Type B pancreatic cell (in vitro differentiated cells): Measurements from ENCODE around the gene PRKACB. TPM values are rescaled to one million over a fixed set of nuclear protein-coding genes. Genes with fewer than 3 reads are reported as not detected.

ENCODE experiments used
- DNase-seq: peaks from one replicate; pipeline ENCODE4 v3.0.0; 2021; ENCODE audit warnings: mixed read lengths; ENCODE audit not compliant: unreplicated experiment; ENCODE audit errors: extremely low spot score
- H3K27ac Mint-ChIP-seq: 2 replicates; pipeline ENCODE4 v1.8.0; 2021; ENCODE audit warnings: mild to moderate bottlenecking, mixed read lengths
- H3K27me3 Mint-ChIP-seq: 2 replicates; pipeline ENCODE4 v1.8.0; 2021; ENCODE audit warnings: mixed read lengths
- H3K36me3 Mint-ChIP-seq: 2 replicates; pipeline ENCODE4 v1.8.0; 2021; ENCODE audit warnings: mixed read lengths
- H3K4me1 Mint-ChIP-seq: one replicate; pipeline ENCODE4 v1.8.0; 2021; ENCODE audit warnings: mixed read lengths; ENCODE audit not compliant: unreplicated experiment
- H3K4me3 Mint-ChIP-seq: 2 replicates; pipeline ENCODE4 v1.8.0; 2021; ENCODE audit warnings: mild to moderate bottlenecking, mixed read lengths
- H3K9me3 Mint-ChIP-seq: 2 replicates; pipeline ENCODE4 v1.8.0; 2021; ENCODE audit warnings: mixed read lengths
- CTCF ChIP-seq: fragments of 200-600 bp; sonication (generic); conservative IDR thresholded peaks from 2 replicates; pipeline ENCODE4 v1.5.0; 2021; ENCODE audit warnings: antibody characterized with exemption, mild to moderate bottlenecking
- total RNA-seq: library from RNA; stranded (reverse); gene quantifications from 2 replicates; pipeline ENCODE4 v1.2.1, GENCODE V29; 2021; ENCODE audit warnings: low replicate concordance

The PRKACB gene
- total RNA-seq, 1 donor from 2014 or later: 36.0 TPM

GRCh38 chr1:84107955-84108354 is 36.1 kb upstream of the PRKACB start:
- Mint-ChIP-seq H3K36me3 (peaks cover 8% of the 10 kb centered on the region), H3K4me3 (no peak overlapping the region), H3K9me3 (no peaks in the 10 kb centered on the region), H3K27me3 (no peaks in the 10 kb centered on the region), H3K27ac (no peak overlapping the region), H3K4me1 (peaks cover 10% of the 10 kb centered on the region)
- DNase-seq: no peak
- no peak for TF ChIP-seq CTCF

- DNase-seq: no peak
- H3K36me3 Mint-ChIP-seq: peaks cover 12% of the 10 kb centered on the region
- H3K4me3 Mint-ChIP-seq: no peak overlapping the region
- no peaks in the 10 kb centered on the region for H3K27me3 Mint-ChIP-seq
- no peak for TF ChIP-seq CTCF
- no peaks in the 10 kb centered on the region for H3K9me3 Mint-ChIP-seq
- no peak overlapping the region for H3K27ac Mint-ChIP-seq
- H3K4me1 Mint-ChIP-seq: peaks cover 1% of the 10 kb centered on the region
These were observed 35.0 kb upstream of the PRKACB start for GRCh38 chr1:84108900-84109578.

GRCh38 chr1:84110629-84111028 is 33.4 kb upstream of the PRKACB start:
- H3K27me3 Mint-ChIP-seq: no peaks in the 10 kb centered on the region
- DNase-seq: no peak
- peaks cover 12% of the 10 kb centered on the region for H3K36me3 Mint-ChIP-seq
- no peak overlapping the region for H3K27ac Mint-ChIP-seq
- H3K4me3 Mint-ChIP-seq: no peak overlapping the region
- H3K4me1 Mint-ChIP-seq: no peaks in the 10 kb centered on the region
- no peak for TF ChIP-seq CTCF
- H3K9me3 Mint-ChIP-seq: no peaks in the 10 kb centered on the region

- Mint-ChIP-seq H3K9me3 (no peaks in the 10 kb centered on the region), H3K36me3 (peaks cover 10% of the 10 kb centered on the region), H3K27ac (no peak overlapping the region), H3K4me1 (peaks cover 3% of the 10 kb centered on the region), H3K27me3 (no peaks in the 10 kb centered on the region), H3K4me3 (no peak overlapping the region)
- no peak for TF ChIP-seq CTCF
- no peak for DNase-seq
These were observed 27.5 kb upstream of the PRKACB start for GRCh38 chr1:84116558-84116957.

GRCh38 chr1:84117868-84118267 is 26.2 kb upstream of the PRKACB start:
- Mint-ChIP-seq H3K4me1 (peaks cover 14% of the 10 kb centered on the region), H3K27ac (no peak overlapping the region), H3K4me3 (no peak overlapping the region), H3K36me3 (peaks cover 10% of the 10 kb centered on the region), H3K9me3 (no peaks in the 10 kb centered on the region), H3K27me3 (no peaks in the 10 kb centered on the region)
- DNase-seq: no peak
- TF ChIP-seq CTCF: no peak
